Osteoblast (primary cell): ENCODE data around the gene FAM169A. TPM values are rescaled to one million over a fixed set of nuclear protein-coding genes. Genes with fewer than 3 reads are reported as not detected.

Experiments
- DNase-seq: peaks from one replicate; pipeline ENCODE4 v3.0.0; 2011; ENCODE audit warnings: low spot score, mixed read lengths; ENCODE audit not compliant: insufficient read length; ENCODE audit errors: missing footprints
- H2AFZ ChIP-seq: 2 replicates; pipeline ENCODE4 v1.6.0; 2011; ENCODE audit warnings: mild to moderate bottlenecking, low read length
- H3K27ac ChIP-seq: 2 replicates; pipeline ENCODE4 v1.5.1; 2011; ENCODE audit warnings: mild to moderate bottlenecking, low read depth, low read length, moderate library complexity
- H3K27me3 ChIP-seq: 2 replicates; pipeline ENCODE4 v1.6.0; 2012; ENCODE audit warnings: mild to moderate bottlenecking, control low read depth, inconsistent platforms, low read length, moderate library complexity; ENCODE audit not compliant: insufficient read depth
- H3K36me3 ChIP-seq: 2 replicates; pipeline ENCODE4 v1.5.1; 2011; ENCODE audit warnings: mild to moderate bottlenecking, low read length, control low read depth, moderate library complexity; ENCODE audit not compliant: insufficient read depth
- H3K4me1 ChIP-seq: 2 replicates; pipeline ENCODE4 v1.5.1; 2011; ENCODE audit warnings: mild to moderate bottlenecking, low read length, control low read depth, moderate library complexity; ENCODE audit not compliant: insufficient read depth
- H3K4me2 ChIP-seq: 2 replicates; pipeline ENCODE4 v1.6.0; 2011; ENCODE audit warnings: mild to moderate bottlenecking, low read length; ENCODE audit not compliant: insufficient read depth
- H3K4me3 ChIP-seq: fragments of 200-600 bp; sonication (generic); 3 replicates; pipeline ENCODE4 v1.5.1; 2012; ENCODE audit warnings: mild to moderate bottlenecking, low read length, inconsistent platforms; ENCODE audit not compliant: insufficient read depth
- H3K79me2 ChIP-seq: 2 replicates; pipeline ENCODE4 v1.6.0; 2012; ENCODE audit warnings: mild to moderate bottlenecking, low read length, control low read depth, inconsistent platforms; ENCODE audit not compliant: insufficient read depth
- H3K9me3 ChIP-seq: 2 replicates; pipeline ENCODE4 v1.5.1; 2011; ENCODE audit warnings: low read depth, low read length, control low read depth
- H4K20me1 ChIP-seq: 2 replicates; pipeline ENCODE4 v1.6.0; 2012; ENCODE audit warnings: mild to moderate bottlenecking, low read length, control low read depth; ENCODE audit not compliant: insufficient read depth
- CTCF ChIP-seq: IDR thresholded peaks from 2 replicates; pipeline ENCODE4 v1.5.1; 2011; ENCODE audit warnings: mild to moderate bottlenecking, low read depth, low read length, moderate library complexity; ENCODE audit errors: extremely low read depth
- total RNA-seq: library from RNA; depleted of rRNA; stranded (reverse); fragments of >200 nt; gene quantifications from 2 replicates; pipeline ENCODE4 v1.2.3, GENCODE V29; 2012

The FAM169A gene
- total RNA-seq, 1 donor = under 0.01 TPM

- no peaks in the 10 kb centered on the region for H4K20me1 ChIP-seq
- H3K4me2 ChIP-seq = no peak overlapping the region
- peak; percentile 41 for TF ChIP-seq CTCF
- no peak overlapping the region for H2AFZ ChIP-seq
- no peaks in the 10 kb centered on the region for H3K36me3 ChIP-seq
- no peak overlapping the region for H3K27ac ChIP-seq
- H3K4me3 ChIP-seq = no peak overlapping the region
- DNase-seq = peak; percentile 54
- H3K4me1 ChIP-seq = no peaks in the 10 kb centered on the region
- no peaks in the 10 kb centered on the region for H3K79me2 ChIP-seq
- no peaks in the 10 kb centered on the region for H3K27me3 ChIP-seq
- H3K9me3 ChIP-seq = peaks cover 1% of the 10 kb centered on the region
Observed at GRCh38 chr5:74903165-74903787, 37.1 kb upstream of the FAM169A start.

- DNase-seq = no peak
- H3K4me2 ChIP-seq = no peak overlapping the region
- H3K4me3 ChIP-seq = no peak overlapping the region
- no peaks in the 10 kb centered on the region for H3K27me3 ChIP-seq
- H3K9me3 ChIP-seq = peaks cover 3% of the 10 kb centered on the region
- peaks cover 7% of the 10 kb centered on the region for H3K4me1 ChIP-seq
- no peaks in the 10 kb centered on the region for H4K20me1 ChIP-seq
- H3K27ac ChIP-seq = no peak overlapping the region
- no peak overlapping the region for H2AFZ ChIP-seq
- no peak for TF ChIP-seq CTCF
- H3K36me3 ChIP-seq = no peaks in the 10 kb centered on the region
- H3K79me2 ChIP-seq = no peaks in the 10 kb centered on the region
Observed at GRCh38 chr5:74897049-74897448, 30.9 kb upstream of the FAM169A start.

- Histone ChIP-seq H3K9me3 (peaks cover 3% of the 10 kb centered on the region), H3K4me1 (peaks cover 7% of the 10 kb centered on the region), H3K27me3 (no peaks in the 10 kb centered on the region), H3K27ac (no peak overlapping the region), H3K4me2 (peak overlapping the region; percentile 39), H3K36me3 (no peaks in the 10 kb centered on the region), H2AFZ (no peak overlapping the region), H4K20me1 (no peaks in the 10 kb centered on the region), H3K4me3 (no peak overlapping the region), H3K79me2 (no peaks in the 10 kb centered on the region)
- peak; percentile 78 for DNase-seq
- TF ChIP-seq CTCF = no peak
Observed at GRCh38 chr5:74895906-74896305, 29.7 kb upstream of the FAM169A start.

- no peak overlapping the region for H3K4me2 ChIP-seq
- no peak overlapping the region for H2AFZ ChIP-seq
- H3K9me3 ChIP-seq = peaks cover 3% of the 10 kb centered on the region
- peaks cover 8% of the 10 kb centered on the region for H3K27me3 ChIP-seq
- H3K36me3 ChIP-seq = no peaks in the 10 kb centered on the region
- no peaks in the 10 kb centered on the region for H4K20me1 ChIP-seq
- DNase-seq = no peak
- no peaks in the 10 kb centered on the region for H3K79me2 ChIP-seq
- no peak for TF ChIP-seq CTCF
- H3K27ac ChIP-seq = no peak overlapping the region
- H3K4me3 ChIP-seq = no peak overlapping the region
- peaks cover 7% of the 10 kb centered on the region for H3K4me1 ChIP-seq
Observed at GRCh38 chr5:74894351-74894750, 28.2 kb upstream of the FAM169A start.
